ENCODE data around the gene RNF227. TPM values are rescaled to one million over a fixed set of nuclear protein-coding genes. Genes with fewer than 3 reads are reported as not detected.

Gene RNF227
- total and polyA plus RNA-seq, 2 of the 13 experiments (the other 11 are each of a cell fraction or from before 2014, with no cell fraction given): 0.20 to 0.79 TPM

DNA sequence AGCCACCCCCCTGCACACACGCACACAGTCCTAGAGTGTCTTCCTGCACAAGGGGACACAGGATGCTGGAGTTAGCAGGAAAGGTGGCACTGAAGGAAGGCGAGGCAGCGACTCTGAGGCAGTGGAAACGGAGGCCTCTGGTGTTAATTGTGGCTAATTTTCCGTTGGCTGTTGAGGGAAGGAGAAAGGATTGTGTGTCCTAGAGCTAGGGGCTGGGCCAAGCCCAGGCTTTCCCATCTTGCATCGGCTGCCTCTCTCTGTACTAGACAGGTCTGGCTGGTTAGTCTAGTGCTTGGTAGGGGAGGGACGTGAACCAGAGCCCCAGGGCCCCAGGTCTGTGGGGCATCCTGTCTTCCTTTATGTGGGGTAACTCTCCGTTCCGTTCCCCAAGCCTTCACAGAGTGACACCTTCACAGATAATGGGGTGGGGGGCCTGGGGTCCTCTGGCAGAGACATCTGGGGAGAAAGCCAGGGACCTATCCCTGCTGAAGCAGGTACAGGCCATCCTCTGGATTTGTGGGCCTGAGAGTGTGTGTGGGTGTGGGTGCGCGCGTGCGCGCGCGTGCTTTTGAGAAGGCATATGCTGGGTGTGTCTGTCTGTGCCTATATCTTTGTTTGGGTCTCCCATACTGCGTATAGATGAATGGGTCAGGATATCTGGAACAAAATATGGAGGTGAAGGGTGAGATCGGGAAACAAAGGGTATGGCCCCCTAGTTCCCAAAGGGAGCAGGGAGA lies 27.7 kb downstream of the RNF227 start, which contains the start of gene CHD3 (continued):
- TF ChIP-seq IKZF5 (CRISPR knock-in tag; IDR thresholded peaks at IDR 0.05): no peak
- TF ChIP-seq PAF1 (CRISPR knock-in tag; IDR thresholded peaks at IDR 0.05): no peak
- TF ChIP-seq JUN (CRISPR knock-in tag; IDR thresholded peaks at IDR 0.05): no peak
- TF ChIP-seq ZSCAN21 (CRISPR knock-in tag; IDR thresholded peaks at IDR 0.05; ENCODE audit: borderline replicate concordance): no peak
- TF ChIP-seq ZXDC (CRISPR knock-in tag; IDR thresholded peaks at IDR 0.05): no peak
- no peak for TF ChIP-seq ZNF382 (CRISPR knock-in tag; IDR thresholded peaks at IDR 0.05; ENCODE audit: borderline replicate concordance)
- no peak for TF ChIP-seq SIN3A (IDR thresholded peaks at IDR 0.05; ENCODE audit: borderline replicate concordance, low read depth, low read length)
- 0 out of 2 replicates have a peak, but pooled peaks have one; percentile 24 for TF ChIP-seq TMF1 (CRISPR knock-in tag; IDR thresholded peaks at IDR 0.05; ENCODE audit: low read depth)
- TF ChIP-seq FOXC1 (CRISPR knock-in tag; IDR thresholded peaks at IDR 0.05; ENCODE audit: borderline replicate concordance): no peak; the same call in 1 of the 2 replicates
- TF ChIP-seq JUNB (CRISPR knock-in tag; IDR thresholded peaks at IDR 0.05; ENCODE audit: borderline replicate concordance): 0 out of 2 replicates have a peak, but pooled peaks have one; percentile 37
- TF ChIP-seq PHF21A (CRISPR knock-in tag; IDR thresholded peaks at IDR 0.05): no peak
- TF ChIP-seq ZSCAN31 (CRISPR knock-in tag; IDR thresholded peaks at IDR 0.05; ENCODE audit: low read depth): 0 out of 2 replicates have a peak, but pooled peaks have one; percentile 35
- TF ChIP-seq ZBTB43 (CRISPR knock-in tag; conservative IDR thresholded peaks at IDR 0.05): no peak
- TF ChIP-seq ZNF142 (CRISPR knock-in tag; IDR thresholded peaks at IDR 0.05): no peak
- no peak for TF ChIP-seq ZNF83 (CRISPR knock-in tag; IDR thresholded peaks at IDR 0.05; ENCODE audit: borderline replicate concordance)
- TF ChIP-seq HOXD1 (CRISPR knock-in tag; IDR thresholded peaks at IDR 0.05): no peak
- no peak for TF ChIP-seq PHF20 (CRISPR knock-in tag; IDR thresholded peaks at IDR 0.05)
